Measurements from ENCODE around the gene NUFIP2. TPM values are rescaled to one million over a fixed set of nuclear protein-coding genes. Genes with fewer than 3 reads are reported as not detected.
"Not testable (repeated sequence)": the region's sequence is repeated elsewhere in the genome, so short reads cannot be mapped to it uniquely, and the experiment has no call there.

The NUFIP2 gene
- total RNA-seq, 4 donors from 2014 or later = 19.8 to 40.8 (median 25.4) TPM

- DNase-seq = no peak
- Histone ChIP-seq H3K4me1 (peaks cover 6 to 52% (median 17%) of the 10 kb centered on the region in 4 donors), H3K9me3 (no peaks in the 10 kb centered on the region), H3K27me3 (no peaks in the 10 kb centered on the region), H3K4me3 (no peak overlapping the region), H3K36me3 (peaks cover 0 to 49% (median 19%) of the 10 kb centered on the region in 4 donors), H3K27ac (no peak overlapping the region)
- WGBS, 2 donors (ENCODE audit: low coverage in 1 of 2) = 25 to 60% methylated on average over 1 to 5 of the region's 5 CpGs
- in situ Hi-C loops (cut with MboI; ENCODE audit: low pct_ligation_motif_present in 1 of 4, low pct_unique_long_range_greater_than_20kb in 1 of 4, low sequenced_read_pairs in 3 of 4) = loop anchor here in 2 of 4 donors (10.0 to 25.0 kb wide), 2 partner anchors 146 to 159 kb away; no protein-coding TSS in a partner anchor
- no peak for TF ChIP-seq POLR2AphosphoS5 (IDR thresholded peaks at IDR 0.05)
- no peak for TF ChIP-seq EP300 (IDR thresholded peaks at IDR 0.05; ENCODE audit: low read depth)
- no peak for TF ChIP-seq POLR2A (IDR thresholded peaks at IDR 0.05)
- no peak for TF ChIP-seq CTCF (IDR thresholded peaks at IDR 0.05)
- intact Hi-C loops (cut with DNase I; ENCODE audit: low total_unique reads) = no loop called here
Measured at GRCh38 chr17:29283496-29283895, 10.5 kb downstream of the NUFIP2 start.

GRCh38 chr17:29279397-29280070 lies 14.4 kb downstream of the NUFIP2 start:
- WGBS, 2 donors (ENCODE audit: low coverage in 1 of 2) = 92% methylated on average over 2 to 5 of the region's 5 CpGs

GRCh38 chr17:29278692-29279091 lies 15.3 kb downstream of the NUFIP2 start:
- no peak for DNase-seq
- no peak overlapping the region for H3K27ac ChIP-seq
- TF ChIP-seq EP300 (IDR thresholded peaks at IDR 0.05; ENCODE audit: low read depth) (no peak), POLR2AphosphoS5 (IDR thresholded peaks at IDR 0.05) (no peak), CTCF (IDR thresholded peaks at IDR 0.05) (no peak), POLR2A (IDR thresholded peaks at IDR 0.05) (no peak)
- intact Hi-C loops (cut with DNase I; ENCODE audit: low total_unique reads) = no loop called here
- no peaks in the 10 kb centered on the region for H3K9me3 ChIP-seq
- H3K36me3 ChIP-seq = peaks cover 0 to 37% (median 4%) of the 10 kb centered on the region in 4 donors
- H3K4me3 ChIP-seq = no peak overlapping the region
- peaks cover 19 to 66% (median 32%) of the 10 kb centered on the region in 4 donors for H3K4me1 ChIP-seq
- no peaks in the 10 kb centered on the region for H3K27me3 ChIP-seq
- in situ Hi-C loops (cut with MboI; ENCODE audit: low pct_ligation_motif_present in 1 of 4, low pct_unique_long_range_greater_than_20kb in 1 of 4, low sequenced_read_pairs in 3 of 4) = loop anchor here in 1 of 4 donors (25.0 kb wide), 1 partner anchor 141 kb away; no protein-coding TSS in a partner anchor

More at GRCh38 chr17:29279397-29280070, 14.4 kb downstream of the NUFIP2 start:
- Histone ChIP-seq H3K4me1 (peaks cover 24 to 64% (median 31%) of the 10 kb centered on the region in 4 donors), H3K27me3 (no peaks in the 10 kb centered on the region), H3K9me3 (no peaks in the 10 kb centered on the region), H3K4me3 (no peak overlapping the region), H3K36me3 (peaks cover 0 to 43% (median 6%) of the 10 kb centered on the region in 4 donors), H3K27ac (no peak overlapping the region)
- no peak for DNase-seq
- in situ Hi-C loops (cut with MboI; ENCODE audit: low pct_ligation_motif_present in 1 of 4, low pct_unique_long_range_greater_than_20kb in 1 of 4, low sequenced_read_pairs in 3 of 4) (loop anchor here in 2 of 4 donors (10.0 to 25.0 kb wide), 2 partner anchors 142 to 155 kb away; no protein-coding TSS in a partner anchor), intact Hi-C loops (cut with DNase I; ENCODE audit: low total_unique reads) (no loop called here)
- TF ChIP-seq POLR2A (IDR thresholded peaks at IDR 0.05) (no peak), EP300 (IDR thresholded peaks at IDR 0.05; ENCODE audit: low read depth) (no peak), POLR2AphosphoS5 (IDR thresholded peaks at IDR 0.05) (no peak), CTCF (IDR thresholded peaks at IDR 0.05) (no peak)

- intact Hi-C loops (cut with DNase I; ENCODE audit: low total_unique reads) (no loop called here), in situ Hi-C loops (cut with MboI; ENCODE audit: low pct_ligation_motif_present in 1 of 4, low pct_unique_long_range_greater_than_20kb in 1 of 4, low sequenced_read_pairs in 3 of 4) (no loop called here)
- 17 to 46% methylated on average over 1 of the region's 1 CpG for WGBS, 2 donors (ENCODE audit: low coverage in 1 of 2)
- Histone ChIP-seq H3K36me3 (peaks cover 0 to 26% (median 2%) of the 10 kb centered on the region in 4 donors), H3K27me3 (no peaks in the 10 kb centered on the region), H3K4me3 (no peak overlapping the region), H3K9me3 (no peaks in the 10 kb centered on the region), H3K27ac (no peak overlapping the region), H3K4me1 (peaks cover 8 to 58% (median 30%) of the 10 kb centered on the region in 4 donors)
- DNase-seq = no peak
- TF ChIP-seq POLR2AphosphoS5 (IDR thresholded peaks at IDR 0.05) (no peak), POLR2A (IDR thresholded peaks at IDR 0.05) (no peak), EP300 (IDR thresholded peaks at IDR 0.05; ENCODE audit: low read depth) (no peak), CTCF (IDR thresholded peaks at IDR 0.05) (no peak)
Measured at GRCh38 chr17:29273924-29274323, 20.0 kb downstream of the NUFIP2 start.

GRCh38 chr17:29271980-29272379 lies 22.0 kb downstream of the NUFIP2 start:
- intact Hi-C loops (cut with DNase I; ENCODE audit: low total_unique reads); H3K27me3 ChIP-seq; H3K9me3 ChIP-seq; H3K4me3 ChIP-seq; in situ Hi-C loops (cut with MboI; ENCODE audit: low pct_ligation_motif_present in 1 of 4, low pct_unique_long_range_greater_than_20kb in 1 of 4, low sequenced_read_pairs in 3 of 4); H3K27ac ChIP-seq; DNase-seq: not testable (repeated sequence)
- WGBS, 2 donors (ENCODE audit: low coverage in 1 of 2) = 86 to 97% methylated on average over 6 to 9 of the region's 9 CpGs
- H3K36me3 ChIP-seq = peaks cover 0 to 22% (median 5%) of the 10 kb centered on the region in 4 donors
- peaks cover 0 to 42% (median 23%) of the 10 kb centered on the region in 4 donors for H3K4me1 ChIP-seq

Measured in transverse colon (tissue), 4 donors.